Neutrophil (primary cell): ENCODE data around the gene ITPR1.

Experiments used
- H3K27ac ChIP-seq: fragments of 200-600 bp; sonication (generic); 2 replicates; pipeline ENCODE4 v1.5.1; 2016; ENCODE audit warnings: mild to moderate bottlenecking, moderate library complexity
- H3K27me3 ChIP-seq: fragments of 200-600 bp; sonication (generic); 2 replicates; pipeline ENCODE4 v1.6.0; 2016; ENCODE audit warnings: mild to moderate bottlenecking
- H3K36me3 ChIP-seq: fragments of 200-600 bp; sonication (generic); 2 replicates; pipeline ENCODE4 v1.5.1; 2017
- H3K4me1 ChIP-seq, 2 experiments: fragments of 200-600 bp in 1 of 2; sonication (generic) in 1 of 2; 1 replicate in 1 of 2; 2 replicates in 1 of 2; pipeline versions ENCODE4 v1.5.1 to v1.6.1; 2013 to 2016; ENCODE audit warnings: low read depth in 1 of 2, low read length in 1 of 2, mild to moderate bottlenecking in 1 of 2, moderate library complexity in 1 of 2; ENCODE audit not compliant: control insufficient read depth in 1 of 2, insufficient read depth in 1 of 2
- H3K4me3 ChIP-seq, 2 experiments: fragments of 200-600 bp in 1 of 2; sonication (generic) in 1 of 2; 1 replicate in 1 of 2; 2 replicates in 1 of 2; pipeline ENCODE4 v1.5.1; 2013 to 2016; ENCODE audit warnings: low read depth in 1 of 2, low read length in 1 of 2, mild to moderate bottlenecking in 1 of 2, moderate library complexity in 1 of 2
- H3K9me3 ChIP-seq: fragments of 200-600 bp; sonication (generic); 2 replicates; pipeline ENCODE4 v1.5.1; 2016
- TF ChIP-seq, protein P1 (sequence below): fragments of 200-600 bp; sonication (generic); IDR thresholded peaks from 2 replicates; pipeline ENCODE4 v1.5.1; 2016; ENCODE audit warnings: antibody characterized with exemption

ITPR1 gene

DNA sequence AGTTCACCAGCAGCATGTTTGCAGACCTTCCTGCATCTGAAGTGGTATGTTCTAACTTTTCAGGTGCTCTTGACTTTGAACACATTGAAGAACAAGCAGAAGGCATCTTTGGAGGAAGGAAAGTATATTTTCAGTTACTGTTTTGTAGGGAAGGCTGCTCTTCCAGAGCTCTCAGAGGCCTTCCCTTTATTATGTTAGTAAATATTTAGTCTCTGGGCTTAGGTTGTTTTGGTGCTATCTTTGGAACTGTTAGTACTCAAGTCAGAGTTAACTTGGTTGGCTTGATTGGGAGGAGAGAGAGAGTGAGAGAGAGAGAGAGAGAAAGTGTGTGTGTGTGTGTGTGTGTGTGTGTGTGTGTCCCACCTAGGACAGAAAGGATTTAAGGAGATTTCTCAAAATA lies 188.2 kb downstream of the ITPR1 start:
- TF ChIP-seq, protein P1, sequence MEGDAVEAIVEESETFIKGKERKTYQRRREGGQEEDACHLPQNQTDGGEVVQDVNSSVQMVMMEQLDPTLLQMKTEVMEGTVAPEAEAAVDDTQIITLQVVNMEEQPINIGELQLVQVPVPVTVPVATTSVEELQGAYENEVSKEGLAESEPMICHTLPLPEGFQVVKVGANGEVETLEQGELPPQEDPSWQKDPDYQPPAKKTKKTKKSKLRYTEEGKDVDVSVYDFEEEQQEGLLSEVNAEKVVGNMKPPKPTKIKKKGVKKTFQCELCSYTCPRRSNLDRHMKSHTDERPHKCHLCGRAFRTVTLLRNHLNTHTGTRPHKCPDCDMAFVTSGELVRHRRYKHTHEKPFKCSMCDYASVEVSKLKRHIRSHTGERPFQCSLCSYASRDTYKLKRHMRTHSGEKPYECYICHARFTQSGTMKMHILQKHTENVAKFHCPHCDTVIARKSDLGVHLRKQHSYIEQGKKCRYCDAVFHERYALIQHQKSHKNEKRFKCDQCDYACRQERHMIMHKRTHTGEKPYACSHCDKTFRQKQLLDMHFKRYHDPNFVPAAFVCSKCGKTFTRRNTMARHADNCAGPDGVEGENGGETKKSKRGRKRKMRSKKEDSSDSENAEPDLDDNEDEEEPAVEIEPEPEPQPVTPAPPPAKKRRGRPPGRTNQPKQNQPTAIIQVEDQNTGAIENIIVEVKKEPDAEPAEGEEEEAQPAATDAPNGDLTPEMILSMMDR = no peak
- no peaks in the 10 kb centered on the region for H3K9me3 ChIP-seq
- H3K36me3 ChIP-seq = peaks cover 22% of the 10 kb centered on the region
- H3K27me3 ChIP-seq = no peaks in the 10 kb centered on the region
- no peak overlapping the region for H3K27ac ChIP-seq
- H3K4me1 ChIP-seq = no peaks in the 10 kb centered on the region
- H3K4me3 ChIP-seq = no peak overlapping the region

DNA sequence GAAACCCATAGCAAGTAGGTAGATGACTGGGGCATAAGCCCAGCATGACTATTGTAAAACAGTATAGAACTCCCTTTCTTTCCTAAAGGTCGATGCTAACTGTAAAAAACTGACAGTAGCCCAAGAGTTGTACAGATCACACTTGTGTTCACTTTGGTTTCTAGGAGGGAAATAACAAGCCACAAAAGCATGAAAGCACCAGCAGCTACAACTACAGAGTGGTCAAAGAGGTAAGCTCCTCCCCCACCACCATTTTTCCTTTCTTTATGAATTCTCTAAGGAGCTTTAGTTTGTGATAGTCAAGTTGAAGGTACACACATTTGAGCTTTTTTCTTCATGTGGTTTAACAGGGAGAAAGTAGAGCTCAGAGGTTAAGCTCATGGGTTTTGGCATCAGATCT lies 191.0 kb downstream of the ITPR1 start:
- H3K36me3 ChIP-seq = peaks cover 26% of the 10 kb centered on the region
- no peaks in the 10 kb centered on the region for H3K4me1 ChIP-seq
- TF ChIP-seq, protein P1 = no peak
- no peak overlapping the region for H3K4me3 ChIP-seq
- no peak overlapping the region for H3K27ac ChIP-seq
- H3K27me3 ChIP-seq = no peaks in the 10 kb centered on the region
- H3K9me3 ChIP-seq = no peaks in the 10 kb centered on the region

DNA sequence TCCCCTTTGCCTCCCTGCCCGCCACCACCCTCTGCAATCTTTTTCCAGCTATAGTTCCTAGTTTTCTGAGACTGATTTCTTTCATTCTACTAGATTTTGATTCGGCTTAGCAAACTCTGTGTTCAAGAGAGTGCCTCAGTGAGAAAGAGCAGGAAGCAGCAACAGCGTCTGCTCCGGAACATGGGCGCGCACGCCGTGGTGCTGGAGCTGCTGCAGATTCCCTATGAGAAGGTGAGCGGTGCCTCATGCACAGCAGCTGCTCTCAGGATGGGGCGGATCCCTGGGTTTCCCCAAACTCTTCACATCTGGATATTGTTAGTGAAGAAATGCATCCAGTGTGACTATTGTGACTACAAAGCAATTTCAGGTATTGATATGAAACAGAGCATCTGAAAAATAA lies 191.8 kb downstream of the ITPR1 start:
- H3K27ac ChIP-seq = no peak overlapping the region
- no peaks in the 10 kb centered on the region for H3K9me3 ChIP-seq
- no peaks in the 10 kb centered on the region for H3K27me3 ChIP-seq
- no peaks in the 10 kb centered on the region for H3K4me1 ChIP-seq
- TF ChIP-seq, protein P1 = no peak
- H3K4me3 ChIP-seq = no peak overlapping the region
- H3K36me3 ChIP-seq = peaks cover 26% of the 10 kb centered on the region

DNA sequence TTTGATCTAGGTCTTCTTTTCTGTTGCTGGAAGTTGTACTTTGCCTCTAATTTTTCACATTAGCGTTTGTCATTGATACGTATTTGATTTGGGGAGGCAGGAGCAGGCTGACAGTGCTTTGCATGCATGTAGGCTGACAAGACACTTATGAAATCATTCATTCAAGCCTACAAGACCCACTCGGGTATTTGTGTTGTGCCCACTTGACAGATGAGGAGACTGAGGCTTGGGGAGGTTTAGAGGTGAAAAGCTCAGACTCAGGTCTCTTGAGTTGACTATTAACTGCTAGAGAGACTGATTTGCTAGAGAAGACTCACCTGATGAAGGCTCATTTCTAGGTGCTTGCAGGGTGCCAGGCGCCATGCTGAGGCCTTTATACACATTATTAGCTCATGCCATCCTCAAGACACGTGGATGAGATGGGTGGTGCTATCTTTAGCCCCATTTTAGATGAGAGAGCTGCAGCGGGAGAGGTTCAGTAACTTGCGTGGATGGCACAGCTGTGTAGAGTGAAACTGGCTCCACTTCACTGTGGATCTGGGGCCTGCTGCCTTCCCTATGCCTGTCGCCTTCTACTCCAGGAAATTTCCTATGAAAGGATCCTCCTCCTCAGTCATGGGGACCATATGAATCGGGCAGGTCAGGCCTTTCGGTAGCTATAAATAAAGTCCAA lies 192.7 kb downstream of the ITPR1 start:
- TF ChIP-seq, protein P1 = no peak
- H3K9me3 ChIP-seq = no peaks in the 10 kb centered on the region
- H3K27me3 ChIP-seq = no peaks in the 10 kb centered on the region
- H3K4me3 ChIP-seq = no peak overlapping the region
- H3K4me1 ChIP-seq = no peaks in the 10 kb centered on the region
- H3K36me3 ChIP-seq = peaks cover 26% of the 10 kb centered on the region
- no peak overlapping the region for H3K27ac ChIP-seq

DNA sequence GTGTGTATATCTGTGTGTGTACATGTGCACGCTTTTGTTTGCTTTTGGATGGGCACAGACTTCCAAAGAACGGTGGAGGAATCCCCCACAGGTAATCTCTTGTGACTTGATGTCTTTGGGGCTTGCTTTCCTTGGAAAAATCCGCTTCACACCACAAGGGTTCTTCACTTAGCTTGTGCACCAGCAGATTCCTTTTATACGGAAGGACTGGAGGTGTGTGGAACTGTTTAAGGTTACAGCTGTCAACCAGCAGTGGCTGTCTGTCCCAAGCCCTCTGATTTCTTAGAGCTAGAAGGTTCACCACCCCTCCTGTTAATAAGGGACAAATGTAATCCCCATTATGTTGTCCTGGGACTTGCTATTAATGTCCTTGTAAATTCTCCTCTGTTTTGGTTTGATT lies 193.5 kb downstream of the ITPR1 start:
- H3K27ac ChIP-seq = no peak overlapping the region

More for the DNA sequence above, 193.5 kb downstream of the ITPR1 start:
- Histone ChIP-seq H3K36me3 (peaks cover 26% of the 10 kb centered on the region), H3K9me3 (no peaks in the 10 kb centered on the region), H3K4me1 (no peaks in the 10 kb centered on the region), H3K4me3 (no peak overlapping the region), H3K27me3 (no peaks in the 10 kb centered on the region)
- TF ChIP-seq, protein P1 = no peak
